Panc1 (cell line): ENCODE data around the gene ZNF784. TPM values are rescaled to one million over a fixed set of nuclear protein-coding genes. Genes with fewer than 3 reads are reported as not detected.
A peak's percentile ranks its signal among the peaks of the same experiment; 100 is the strongest.

Experiments
- ATAC-seq: fragments of 200-7000 bp; cut with Tn5 transposase; 2 replicates; pipeline ENCODE4 v1.9.1; 2020; ENCODE audit warnings: mild to moderate bottlenecking, moderate library complexity
- BruUV-seq: library from RNA; stranded (reverse); fragments of 400-500 nt; replicated peaks from 2 replicates; lab custom pipeline; 2021; lab: Mats Ljungman, UMichigan
- CTCF ChIA-PET: fragments of 300-600 bp; sonication (Branson Sonifier 250); formaldehyde crosslinking; loops from one replicate; lab custom pipeline; 2022; ENCODE audit warnings: antibody characterized with exemption; lab: Charles Lee
- POLR2A ChIA-PET: fragments of 300-600 bp; sonication (Branson Sonifier 250); formaldehyde crosslinking; loops from one replicate; lab custom pipeline; 2022; ENCODE audit warnings: antibody characterized with exemption; lab: Charles Lee
- DNase-seq: peaks from one replicate; pipeline ENCODE4 v3.0.0-alpha.2; 2010; ENCODE audit warnings: low read depth, low spot score
- H3K27ac ChIP-seq: 2 replicates; pipeline ENCODE4 v1.5.1; 2011; ENCODE audit warnings: mild to moderate bottlenecking, low read length, inconsistent platforms
- H3K27me3 ChIP-seq: fragments of 200-500 bp; sonication (Bioruptor generic); 2 replicates; pipeline ENCODE4 v1.6.0; 2014; ENCODE audit warnings: low read length, inconsistent platforms; ENCODE audit not compliant: control insufficient read depth, insufficient read depth
- H3K36me3 ChIP-seq: fragments of 200-500 bp; sonication (Bioruptor generic); 2 replicates; pipeline ENCODE4 v1.5.1; 2014; ENCODE audit warnings: inconsistent platforms, mild to moderate bottlenecking, low read length, moderate library complexity; ENCODE audit not compliant: control insufficient read depth, insufficient read depth
- H3K4me1 ChIP-seq: 2 replicates; pipeline ENCODE4 v1.5.1; 2011; ENCODE audit warnings: inconsistent platforms, mild to moderate bottlenecking, low read length, moderate library complexity; ENCODE audit not compliant: control insufficient read depth, insufficient read depth
- H3K4me3 ChIP-seq, 2 experiments: 2 replicates each; pipeline ENCODE4 v1.5.1; 2011 to 2012; ENCODE audit warnings: low read depth in 2 of 2, low read length in 2 of 2, mild to moderate bottlenecking in 2 of 2, inconsistent platforms in 1 of 2, moderate library complexity in 1 of 2
- H3K9me3 ChIP-seq: fragments of 200-500 bp; sonication (Bioruptor generic); 2 replicates; pipeline ENCODE4 v1.5.1; 2014; ENCODE audit warnings: low read depth, mild to moderate bottlenecking, inconsistent platforms, low read length, moderate library complexity; ENCODE audit not compliant: control insufficient read depth, insufficient read depth
- POLR2AphosphoS5 ChIP-seq: IDR thresholded peaks from 2 replicates; pipeline ENCODE4 v1.6.1; 2012; ENCODE audit warnings: mild to moderate bottlenecking, low read depth, low read length, moderate library complexity
- SIN3A ChIP-seq: IDR thresholded peaks from 2 replicates; pipeline ENCODE4 v1.6.1; 2012; ENCODE audit warnings: low read depth, mild to moderate bottlenecking, low read length, moderate library complexity, borderline replicate concordance; ENCODE audit not compliant: insufficient read depth
- TCF7L2 ChIP-seq: IDR thresholded peaks from 2 replicates; pipeline ENCODE4 v1.6.1; 2011; ENCODE audit warnings: mild to moderate bottlenecking, low read depth, low read length, inconsistent platforms
- in situ Hi-C: cut with HindIII; loops from 2 replicates; pipeline ENCODE4 v1.10.0; 2016; ENCODE audit warnings: low sequenced_read_pairs, low pct_unique_long_range_greater_than_20kb
- intact Hi-C: fragments of 100-400 bp; cut with micrococcal nuclease; formaldehyde crosslinking; loops from one replicate; pipeline ENCODE4 v1.10.0; 2022; ENCODE audit not compliant: unreplicated experiment
- total RNA-seq: library from RNA; stranded (reverse); gene quantifications from one replicate; pipeline ENCODE4 v1.2.1, GENCODE V29; 2021; ENCODE audit not compliant: unreplicated experiment
- TF ChIP-seq, protein P1 (sequence below), 2 experiments: IDR thresholded peaks; 2 replicates each; pipeline ENCODE4 v1.6.1; 2011 to 2012; ENCODE audit warnings: low read depth in 2 of 2, control low read depth in 1 of 2, low read length in 1 of 2, mild to moderate bottlenecking in 1 of 2, moderate library complexity in 1 of 2; ENCODE audit not compliant: insufficient read depth in 1 of 2
- TF ChIP-seq, protein P2 (sequence below): fragments of 450-650 bp; IDR thresholded peaks from 2 replicates; pipeline ENCODE4 v1.5.1; 2017; ENCODE audit warnings: mild to moderate bottlenecking

The ZNF784 gene
- total RNA-seq, 1 experiment from 2014 or later = 8.9 TPM

DNA sequence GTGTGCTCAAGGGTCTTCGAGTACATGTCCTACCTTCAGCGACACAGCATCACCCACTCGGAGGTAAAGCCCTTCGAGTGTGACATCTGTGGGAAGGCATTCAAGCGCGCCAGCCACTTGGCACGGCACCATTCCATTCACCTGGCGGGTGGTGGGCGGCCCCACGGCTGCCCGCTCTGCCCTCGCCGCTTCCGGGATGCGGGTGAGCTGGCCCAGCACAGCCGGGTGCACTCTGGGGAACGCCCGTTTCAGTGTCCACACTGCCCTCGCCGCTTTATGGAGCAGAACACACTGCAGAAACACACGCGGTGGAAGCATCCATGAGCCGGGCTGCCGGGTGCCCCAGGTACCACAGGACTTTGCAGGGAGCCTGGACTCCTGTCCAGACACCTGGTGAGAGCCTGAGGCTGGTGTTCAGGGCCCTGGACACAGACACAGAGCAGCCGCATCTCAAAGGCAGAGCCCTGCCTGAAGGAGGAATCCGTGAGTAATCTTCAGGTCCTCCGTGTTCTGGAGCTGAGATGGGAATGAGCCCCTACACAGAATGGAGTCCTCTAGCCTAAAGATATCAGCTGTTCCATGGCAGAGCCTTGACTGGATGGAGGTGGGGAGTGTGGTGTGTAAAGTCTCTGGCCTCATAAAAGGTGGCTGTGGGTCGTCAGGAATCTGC, 20.6 kb upstream of the ZNF784 start:
- Histone ChIP-seq H3K36me3 (peaks cover 13% of the 10 kb centered on the region), H3K27ac (peak overlapping the region; percentile 96), H3K4me3 (peak overlapping the region; percentile 63 to 93), H3K27me3 (no peaks in the 10 kb centered on the region), H3K9me3 (no peaks in the 10 kb centered on the region), H3K4me1 (peaks cover 50% of the 10 kb centered on the region)
- in situ Hi-C loops = no loop called here
- DNase-seq = no peak
- intact Hi-C loops = no loop called here
- TF ChIP-seq POLR2AphosphoS5 (no peak; the same call in 1 of the 2 replicates), TCF7L2 (no peak), SIN3A (no peak)
- TF ChIP-seq, protein P1, sequence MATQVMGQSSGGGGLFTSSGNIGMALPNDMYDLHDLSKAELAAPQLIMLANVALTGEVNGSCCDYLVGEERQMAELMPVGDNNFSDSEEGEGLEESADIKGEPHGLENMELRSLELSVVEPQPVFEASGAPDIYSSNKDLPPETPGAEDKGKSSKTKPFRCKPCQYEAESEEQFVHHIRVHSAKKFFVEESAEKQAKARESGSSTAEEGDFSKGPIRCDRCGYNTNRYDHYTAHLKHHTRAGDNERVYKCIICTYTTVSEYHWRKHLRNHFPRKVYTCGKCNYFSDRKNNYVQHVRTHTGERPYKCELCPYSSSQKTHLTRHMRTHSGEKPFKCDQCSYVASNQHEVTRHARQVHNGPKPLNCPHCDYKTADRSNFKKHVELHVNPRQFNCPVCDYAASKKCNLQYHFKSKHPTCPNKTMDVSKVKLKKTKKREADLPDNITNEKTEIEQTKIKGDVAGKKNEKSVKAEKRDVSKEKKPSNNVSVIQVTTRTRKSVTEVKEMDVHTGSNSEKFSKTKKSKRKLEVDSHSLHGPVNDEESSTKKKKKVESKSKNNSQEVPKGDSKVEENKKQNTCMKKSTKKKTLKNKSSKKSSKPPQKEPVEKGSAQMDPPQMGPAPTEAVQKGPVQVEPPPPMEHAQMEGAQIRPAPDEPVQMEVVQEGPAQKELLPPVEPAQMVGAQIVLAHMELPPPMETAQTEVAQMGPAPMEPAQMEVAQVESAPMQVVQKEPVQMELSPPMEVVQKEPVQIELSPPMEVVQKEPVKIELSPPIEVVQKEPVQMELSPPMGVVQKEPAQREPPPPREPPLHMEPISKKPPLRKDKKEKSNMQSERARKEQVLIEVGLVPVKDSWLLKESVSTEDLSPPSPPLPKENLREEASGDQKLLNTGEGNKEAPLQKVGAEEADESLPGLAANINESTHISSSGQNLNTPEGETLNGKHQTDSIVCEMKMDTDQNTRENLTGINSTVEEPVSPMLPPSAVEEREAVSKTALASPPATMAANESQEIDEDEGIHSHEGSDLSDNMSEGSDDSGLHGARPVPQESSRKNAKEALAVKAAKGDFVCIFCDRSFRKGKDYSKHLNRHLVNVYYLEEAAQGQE (IDR thresholded peaks at IDR 0.05; ENCODE audit: insufficient read depth in 1 of 2, low read depth in 2 of 2, low read length in 1 of 2) = no peak
- TF ChIP-seq, protein P2, sequence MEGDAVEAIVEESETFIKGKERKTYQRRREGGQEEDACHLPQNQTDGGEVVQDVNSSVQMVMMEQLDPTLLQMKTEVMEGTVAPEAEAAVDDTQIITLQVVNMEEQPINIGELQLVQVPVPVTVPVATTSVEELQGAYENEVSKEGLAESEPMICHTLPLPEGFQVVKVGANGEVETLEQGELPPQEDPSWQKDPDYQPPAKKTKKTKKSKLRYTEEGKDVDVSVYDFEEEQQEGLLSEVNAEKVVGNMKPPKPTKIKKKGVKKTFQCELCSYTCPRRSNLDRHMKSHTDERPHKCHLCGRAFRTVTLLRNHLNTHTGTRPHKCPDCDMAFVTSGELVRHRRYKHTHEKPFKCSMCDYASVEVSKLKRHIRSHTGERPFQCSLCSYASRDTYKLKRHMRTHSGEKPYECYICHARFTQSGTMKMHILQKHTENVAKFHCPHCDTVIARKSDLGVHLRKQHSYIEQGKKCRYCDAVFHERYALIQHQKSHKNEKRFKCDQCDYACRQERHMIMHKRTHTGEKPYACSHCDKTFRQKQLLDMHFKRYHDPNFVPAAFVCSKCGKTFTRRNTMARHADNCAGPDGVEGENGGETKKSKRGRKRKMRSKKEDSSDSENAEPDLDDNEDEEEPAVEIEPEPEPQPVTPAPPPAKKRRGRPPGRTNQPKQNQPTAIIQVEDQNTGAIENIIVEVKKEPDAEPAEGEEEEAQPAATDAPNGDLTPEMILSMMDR = no peak
- BruUV-seq = no TSS peak
- ChIA-PET CTCF (interaction anchor here (0.7 kb wide), 1 partner anchor 119 kb away, joined by 3 read pairs; no protein-coding TSS in a partner anchor), POLR2A (no interaction called here)
- no peak for ATAC-seq

DNA sequence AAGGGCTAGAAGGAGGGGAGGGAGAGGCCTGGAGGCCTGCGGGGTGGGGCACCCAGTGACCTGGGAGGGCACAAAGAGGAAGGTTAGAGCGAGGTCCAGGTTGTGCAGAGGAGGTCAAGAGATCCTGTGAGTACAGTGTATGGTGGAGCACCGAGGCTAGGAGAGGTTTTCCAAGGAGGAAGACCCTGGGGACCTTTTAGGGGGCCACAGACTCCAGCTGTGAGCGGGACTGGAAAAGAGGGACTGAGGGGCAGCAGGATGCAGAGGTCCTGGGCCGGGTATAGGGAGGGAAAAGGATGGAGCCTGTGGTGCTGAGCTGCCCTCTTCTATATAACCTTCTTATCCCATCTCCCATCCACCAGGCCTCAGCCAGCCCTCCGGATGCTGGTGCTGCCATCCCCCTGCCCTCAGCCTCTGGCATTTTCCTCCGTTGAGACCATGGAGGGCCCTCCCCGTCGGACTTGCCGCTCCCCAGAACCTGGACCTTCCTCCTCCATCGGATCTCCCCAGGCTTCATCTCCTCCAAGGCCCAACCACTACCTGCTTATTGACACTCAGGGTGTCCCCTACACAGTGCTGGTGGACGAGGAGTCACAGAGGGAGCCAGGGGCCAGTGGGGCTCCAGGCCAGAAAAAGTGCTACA, 19.9 kb upstream of the ZNF784 start:
- Histone ChIP-seq H3K27me3 (no peaks in the 10 kb centered on the region), H3K9me3 (no peaks in the 10 kb centered on the region), H3K27ac (peak overlapping the region; percentile 96), H3K4me3 (peak overlapping the region; percentile 63 to 93), H3K36me3 (peaks cover 13% of the 10 kb centered on the region), H3K4me1 (peaks cover 51% of the 10 kb centered on the region)
- TF ChIP-seq POLR2AphosphoS5 (no peak), SIN3A (no peak), TCF7L2 (no peak)
- TF ChIP-seq, protein P1 (IDR thresholded peaks at IDR 0.05; ENCODE audit: insufficient read depth in 1 of 2, low read depth in 2 of 2, low read length in 1 of 2) = no peak
- TF ChIP-seq, protein P2 = no peak
- no peak for DNase-seq
- intact Hi-C loops (no loop called here), in situ Hi-C loops (no loop called here)
- CTCF ChIA-PET = no interaction called here
- no peak for ATAC-seq
- BruUV-seq = no TSS peak
- POLR2A ChIA-PET = interaction anchor here (0.6 kb wide), 1 partner anchor 10 kb away, joined by 6 read pairs; no protein-coding TSS in a partner anchor
